Trophoblast cell (in vitro differentiated cells and primary cell): Measurements from ENCODE around the gene FGB.

Source experiments
- DNase-seq, 2 donors: peaks; one replicate each; pipeline ENCODE4 v3.0.0-alpha.2; 2016
- H2AFZ ChIP-seq: 2 replicates; pipeline ENCODE4 v1.6.1; 2013; ENCODE audit warnings: low read length, moderate library complexity, mild to moderate bottlenecking; ENCODE audit not compliant: insufficient read depth, poor library complexity
- H2AK5ac ChIP-seq: 2 replicates; pipeline ENCODE4 v1.6.1; 2013; ENCODE audit warnings: mild to moderate bottlenecking, low read length
- H2BK120ac ChIP-seq: 2 replicates; pipeline ENCODE4 v1.6.1; 2013; ENCODE audit warnings: low read length, mild to moderate bottlenecking, moderate library complexity; ENCODE audit not compliant: insufficient read depth, poor library complexity
- H2BK12ac ChIP-seq: 2 replicates; pipeline ENCODE4 v1.6.1; 2013; ENCODE audit warnings: mild to moderate bottlenecking, low read length, moderate library complexity
- H2BK5ac ChIP-seq: 2 replicates; pipeline ENCODE4 v1.6.1; 2013; ENCODE audit warnings: low read length, low read depth, moderate library complexity, mild to moderate bottlenecking; ENCODE audit not compliant: poor library complexity
- H3K14ac ChIP-seq: 2 replicates; pipeline ENCODE4 v1.6.1; 2013; ENCODE audit warnings: mild to moderate bottlenecking, low read length
- H3K18ac ChIP-seq: 2 replicates; pipeline ENCODE4 v1.6.1; 2013; ENCODE audit warnings: mild to moderate bottlenecking, low read length
- H3K23ac ChIP-seq: 2 replicates; pipeline ENCODE4 v1.6.1; 2013; ENCODE audit warnings: low read length
- H3K27ac ChIP-seq: 2 replicates; pipeline ENCODE4 v1.5.1; 2013; ENCODE audit warnings: low read depth, mild to moderate bottlenecking, inconsistent platforms, low read length, moderate library complexity
- H3K27me3 ChIP-seq: 2 replicates; pipeline ENCODE4 v1.6.1; 2013; ENCODE audit warnings: inconsistent platforms, mild to moderate bottlenecking, low read length, moderate library complexity; ENCODE audit not compliant: insufficient read depth
- H3K36me3 ChIP-seq, 2 experiments: 1 replicate in 1 of 2; 2 replicates in 1 of 2; pipeline ENCODE4 v1.6.1; 2013; ENCODE audit warnings: low read length in 2 of 2, mild to moderate bottlenecking in 2 of 2, moderate library complexity in 1 of 2; ENCODE audit not compliant: insufficient read depth in 2 of 2, control insufficient read depth in 1 of 2
- H3K4ac ChIP-seq: 2 replicates; pipeline ENCODE4 v1.6.1; 2013; ENCODE audit warnings: low read depth, mild to moderate bottlenecking, low read length, moderate library complexity
- H3K4me1 ChIP-seq, 2 experiments: 1 replicate in 1 of 2; 2 replicates in 1 of 2; pipeline ENCODE4 v1.6.1; 2013; ENCODE audit warnings: low read length in 2 of 2, mild to moderate bottlenecking in 2 of 2, moderate library complexity in 1 of 2; ENCODE audit not compliant: insufficient read depth in 2 of 2, control insufficient read depth in 1 of 2
- H3K4me2 ChIP-seq: 2 replicates; pipeline ENCODE4 v1.6.1; 2013; ENCODE audit warnings: inconsistent platforms, mild to moderate bottlenecking, low read length, moderate library complexity
- H3K4me3 ChIP-seq: 2 replicates; pipeline ENCODE4 v1.5.1; 2013; ENCODE audit warnings: mild to moderate bottlenecking, low read depth, low read length, inconsistent platforms
- H3K79me1 ChIP-seq: one replicate; pipeline ENCODE4 v1.6.1; 2013; ENCODE audit warnings: low read length
- H3K79me2 ChIP-seq: 2 replicates; pipeline ENCODE4 v1.6.1; 2013; ENCODE audit warnings: low read length, mild to moderate bottlenecking; ENCODE audit not compliant: control insufficient read depth, insufficient read depth, poor library complexity
- H3K9ac ChIP-seq: 2 replicates; pipeline ENCODE4 v1.6.1; 2013; ENCODE audit warnings: mild to moderate bottlenecking, low read length
- H3K9me3 ChIP-seq: 2 replicates; pipeline ENCODE4 v1.6.1; 2013; ENCODE audit warnings: low read depth, mild to moderate bottlenecking, control low read depth, inconsistent platforms, low read length; ENCODE audit not compliant: insufficient read depth
- H4K12ac ChIP-seq: 2 replicates; pipeline ENCODE4 v1.6.1; 2013; ENCODE audit warnings: low read depth, mild to moderate bottlenecking, low read length, moderate library complexity
- H4K8ac ChIP-seq: 2 replicates; pipeline ENCODE4 v1.6.1; 2013; ENCODE audit warnings: low read depth, mild to moderate bottlenecking, low read length, moderate library complexity
- H4K91ac ChIP-seq: one replicate; pipeline ENCODE4 v1.6.1; 2013; ENCODE audit warnings: low read depth, mild to moderate bottlenecking, low read length, moderate library complexity
- WGBS: extraction: QIAGEN DNeasy Blood & Tissue Kit; methylation state at CpG from one replicate; pipeline ENCODE4 v1.1.7; 2013; ENCODE audit warnings: missing lambda C conversion rate; ENCODE audit not compliant: insufficient read length, insufficient coverage; ENCODE audit errors: extremely low coverage; 5-methylcytosine and 5-hydroxymethylcytosine counted together

FGB gene

GRCh38 chr4:154521607-154522006 lies 41.2 kb upstream of the FGB start:
- Histone ChIP-seq H3K4me3 (no peak overlapping the region), H3K14ac (no peak overlapping the region), H3K27ac (no peak overlapping the region), H2BK5ac (no peak overlapping the region), H3K9ac (no peak overlapping the region), H2BK12ac (no peak overlapping the region), H2AFZ (no peak overlapping the region), H3K27me3 (no peaks in the 10 kb centered on the region), H2AK5ac (no peak overlapping the region), H3K4ac (no peak overlapping the region), H2BK120ac (no peak overlapping the region), H4K8ac (no peak overlapping the region), H3K79me1 (no peaks in the 10 kb centered on the region), H3K36me3 (no peaks in the 10 kb centered on the region), H3K79me2 (no peaks in the 10 kb centered on the region), H3K18ac (no peak overlapping the region), H3K23ac (no peak overlapping the region), H4K91ac (no peak overlapping the region), H3K4me1 (no peaks in the 10 kb centered on the region), H4K12ac (no peak overlapping the region), H3K4me2 (no peak overlapping the region), H3K9me3 (no peaks in the 10 kb centered on the region)
- DNase-seq, result no peak

GRCh38 chr4:154526151-154526550 lies 36.7 kb upstream of the FGB start:
- H2AK5ac ChIP-seq, result no peak overlapping the region
- no peak overlapping the region for H4K12ac ChIP-seq
- WGBS, result no CpG with 5 or more reads among the region's 2 CpGs
- H2AFZ ChIP-seq, result no peak overlapping the region
- H3K9ac ChIP-seq, result no peak overlapping the region
- no peak overlapping the region for H2BK5ac ChIP-seq
- no peak overlapping the region for H3K4me3 ChIP-seq
- H3K27me3 ChIP-seq, result no peaks in the 10 kb centered on the region
- no peak overlapping the region for H3K23ac ChIP-seq
- no peaks in the 10 kb centered on the region for H3K79me2 ChIP-seq
- H4K91ac ChIP-seq, result no peak overlapping the region
- H3K14ac ChIP-seq, result no peak overlapping the region
- H3K27ac ChIP-seq, result no peak overlapping the region
- no peak overlapping the region for H2BK12ac ChIP-seq
- no peak overlapping the region for H3K18ac ChIP-seq
- H4K8ac ChIP-seq, result no peak overlapping the region
- H3K79me1 ChIP-seq, result no peaks in the 10 kb centered on the region
- H3K9me3 ChIP-seq, result no peaks in the 10 kb centered on the region
- no peak for DNase-seq
- H2BK120ac ChIP-seq, result no peak overlapping the region
- no peaks in the 10 kb centered on the region for H3K4me1 ChIP-seq
- no peak overlapping the region for H3K4me2 ChIP-seq
- H3K36me3 ChIP-seq, result no peaks in the 10 kb centered on the region
- no peak overlapping the region for H3K4ac ChIP-seq

- Histone ChIP-seq H3K27me3 (no peaks in the 10 kb centered on the region), H3K14ac (no peak overlapping the region), H3K4me2 (no peak overlapping the region), H4K8ac (no peak overlapping the region), H3K4me1 (no peaks in the 10 kb centered on the region), H2BK120ac (no peak overlapping the region), H3K4me3 (no peak overlapping the region), H3K79me1 (no peaks in the 10 kb centered on the region), H3K36me3 (no peaks in the 10 kb centered on the region), H3K9me3 (no peaks in the 10 kb centered on the region), H2AK5ac (no peak overlapping the region), H3K4ac (no peak overlapping the region), H3K23ac (no peak overlapping the region), H2AFZ (no peak overlapping the region), H2BK12ac (no peak overlapping the region), H3K18ac (no peak overlapping the region), H3K9ac (no peak overlapping the region), H3K79me2 (no peaks in the 10 kb centered on the region), H4K91ac (no peak overlapping the region), H3K27ac (no peak overlapping the region), H2BK5ac (no peak overlapping the region), H4K12ac (no peak overlapping the region)
- no CpG with 5 or more reads among the region's 4 CpGs for WGBS
- no peak for DNase-seq
These were observed 35.5 kb upstream of the FGB start for GRCh38 chr4:154527308-154527707.

GRCh38 chr4:154528869-154529268 lies 33.9 kb upstream of the FGB start:
- H3K14ac ChIP-seq, result no peak overlapping the region
- H3K4me1 ChIP-seq, result no peaks in the 10 kb centered on the region
- H3K79me1 ChIP-seq, result no peaks in the 10 kb centered on the region
- H3K4ac ChIP-seq, result no peak overlapping the region
- H3K18ac ChIP-seq, result no peak overlapping the region
- H2BK12ac ChIP-seq, result no peak overlapping the region
- H3K79me2 ChIP-seq, result no peaks in the 10 kb centered on the region
- no peak overlapping the region for H3K9ac ChIP-seq
- H3K9me3 ChIP-seq, result no peaks in the 10 kb centered on the region
- no peak overlapping the region for H4K12ac ChIP-seq
- WGBS, result no CpG with 5 or more reads among the region's 2 CpGs
- no peak overlapping the region for H2AFZ ChIP-seq
- no peak overlapping the region for H3K23ac ChIP-seq
- H3K36me3 ChIP-seq, result no peaks in the 10 kb centered on the region
- no peak overlapping the region for H3K27ac ChIP-seq
- DNase-seq, result no peak
- no peaks in the 10 kb centered on the region for H3K27me3 ChIP-seq
- no peak overlapping the region for H2BK120ac ChIP-seq
- H3K4me3 ChIP-seq, result no peak overlapping the region
- H4K91ac ChIP-seq, result no peak overlapping the region
- H4K8ac ChIP-seq, result no peak overlapping the region
- no peak overlapping the region for H2AK5ac ChIP-seq
- no peak overlapping the region for H2BK5ac ChIP-seq
- no peak overlapping the region for H3K4me2 ChIP-seq
